ENCODE measurements around the gene VANGL1. TPM values are rescaled to one million over a fixed set of nuclear protein-coding genes. Genes with fewer than 3 reads are reported as not detected.

VANGL1 gene
- total RNA-seq, 1 donor from 2014 or later, result 15.2 TPM

DNA sequence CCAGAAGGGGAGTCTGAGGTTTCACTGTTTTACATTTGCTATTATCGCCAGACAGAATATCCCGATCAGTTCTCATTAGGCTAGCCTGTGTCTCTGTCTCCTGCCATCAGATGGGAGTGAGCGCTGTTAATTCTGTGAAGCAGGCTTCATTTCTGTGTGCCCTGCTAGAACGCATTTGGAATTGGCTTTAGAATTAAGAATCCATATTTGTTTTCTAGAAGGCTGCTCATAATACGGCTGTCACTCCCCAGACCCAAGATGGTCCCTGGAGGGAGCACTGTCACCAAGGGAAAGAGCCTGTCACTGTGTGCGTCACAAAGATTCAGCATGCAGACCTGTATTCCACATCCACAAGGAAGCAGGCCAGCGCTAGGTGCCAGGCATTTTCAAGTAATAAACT, 77.5 kb downstream of the VANGL1 start:
- Histone ChIP-seq H3K36me3 (ENCODE audit: control insufficient read depth, insufficient read depth, low read length) (no peaks in the 10 kb centered on the region), H3K27me3 (ENCODE audit: control insufficient read depth, insufficient read depth, low read length) (no peaks in the 10 kb centered on the region), H3K4me3 (ENCODE audit: low read depth, low read length) (no peak overlapping the region)
- DNase-seq (ENCODE audit: low read depth), result no peak
- TF ChIP-seq, protein P1, sequence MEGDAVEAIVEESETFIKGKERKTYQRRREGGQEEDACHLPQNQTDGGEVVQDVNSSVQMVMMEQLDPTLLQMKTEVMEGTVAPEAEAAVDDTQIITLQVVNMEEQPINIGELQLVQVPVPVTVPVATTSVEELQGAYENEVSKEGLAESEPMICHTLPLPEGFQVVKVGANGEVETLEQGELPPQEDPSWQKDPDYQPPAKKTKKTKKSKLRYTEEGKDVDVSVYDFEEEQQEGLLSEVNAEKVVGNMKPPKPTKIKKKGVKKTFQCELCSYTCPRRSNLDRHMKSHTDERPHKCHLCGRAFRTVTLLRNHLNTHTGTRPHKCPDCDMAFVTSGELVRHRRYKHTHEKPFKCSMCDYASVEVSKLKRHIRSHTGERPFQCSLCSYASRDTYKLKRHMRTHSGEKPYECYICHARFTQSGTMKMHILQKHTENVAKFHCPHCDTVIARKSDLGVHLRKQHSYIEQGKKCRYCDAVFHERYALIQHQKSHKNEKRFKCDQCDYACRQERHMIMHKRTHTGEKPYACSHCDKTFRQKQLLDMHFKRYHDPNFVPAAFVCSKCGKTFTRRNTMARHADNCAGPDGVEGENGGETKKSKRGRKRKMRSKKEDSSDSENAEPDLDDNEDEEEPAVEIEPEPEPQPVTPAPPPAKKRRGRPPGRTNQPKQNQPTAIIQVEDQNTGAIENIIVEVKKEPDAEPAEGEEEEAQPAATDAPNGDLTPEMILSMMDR (IDR thresholded peaks at IDR 0.05; ENCODE audit: insufficient read depth, low read length, poor library complexity, severe bottlenecking), result no peak

DNA sequence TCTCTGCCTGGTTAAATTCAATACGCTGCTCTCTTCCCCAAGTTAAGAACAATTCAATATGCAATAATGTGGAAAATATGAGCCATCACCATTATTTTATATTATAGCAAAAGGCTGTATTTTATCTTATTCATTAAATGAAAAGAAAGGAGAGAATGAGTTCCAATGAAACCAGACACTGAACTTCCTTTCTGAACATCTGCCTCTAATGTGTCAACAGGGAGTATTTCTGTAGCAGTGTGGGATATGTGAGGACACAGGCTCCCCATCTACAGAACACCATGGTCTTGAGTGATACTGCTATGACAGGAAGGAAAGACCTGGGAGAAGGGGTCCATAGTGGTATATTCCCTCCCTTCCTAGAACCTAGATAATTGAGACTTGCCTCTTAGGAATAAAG, 80.5 kb downstream of the VANGL1 start:
- Histone ChIP-seq H3K4me3 (ENCODE audit: low read depth, low read length) (no peak overlapping the region), H3K27me3 (ENCODE audit: control insufficient read depth, insufficient read depth, low read length) (no peaks in the 10 kb centered on the region), H3K36me3 (ENCODE audit: control insufficient read depth, insufficient read depth, low read length) (no peaks in the 10 kb centered on the region)
- DNase-seq (ENCODE audit: low read depth), result no peak
- TF ChIP-seq, protein P1 (IDR thresholded peaks at IDR 0.05; ENCODE audit: insufficient read depth, low read length, poor library complexity, severe bottlenecking), result no peak

DNA sequence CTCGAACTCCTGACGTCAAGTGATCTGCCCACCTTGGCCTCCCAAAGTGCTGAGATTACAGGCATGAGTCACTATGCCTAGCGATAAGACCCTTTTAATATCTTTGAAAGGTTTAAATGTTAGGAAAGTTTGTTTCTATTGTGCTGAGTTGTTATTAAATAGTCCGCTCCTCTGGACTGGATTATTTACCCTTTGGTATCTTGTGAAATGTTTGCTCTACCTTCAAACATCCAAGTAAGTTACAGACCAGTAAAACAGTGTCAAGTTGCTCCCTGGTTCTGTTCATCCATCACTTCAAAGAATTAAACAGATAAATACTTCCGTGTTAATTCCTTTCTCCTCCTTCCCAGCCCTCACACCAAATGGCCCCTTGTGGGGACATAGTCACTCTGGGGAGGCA, 82.0 kb downstream of the VANGL1 start:
- H3K36me3 ChIP-seq (ENCODE audit: control insufficient read depth, insufficient read depth, low read length), result no peaks in the 10 kb centered on the region
- H3K27me3 ChIP-seq (ENCODE audit: control insufficient read depth, insufficient read depth, low read length), result no peaks in the 10 kb centered on the region
- DNase-seq (ENCODE audit: low read depth), result no peak
- no peak overlapping the region for H3K4me3 ChIP-seq (ENCODE audit: low read depth, low read length)
- TF ChIP-seq, protein P1 (IDR thresholded peaks at IDR 0.05; ENCODE audit: insufficient read depth, low read length, poor library complexity, severe bottlenecking), result no peak

DNA sequence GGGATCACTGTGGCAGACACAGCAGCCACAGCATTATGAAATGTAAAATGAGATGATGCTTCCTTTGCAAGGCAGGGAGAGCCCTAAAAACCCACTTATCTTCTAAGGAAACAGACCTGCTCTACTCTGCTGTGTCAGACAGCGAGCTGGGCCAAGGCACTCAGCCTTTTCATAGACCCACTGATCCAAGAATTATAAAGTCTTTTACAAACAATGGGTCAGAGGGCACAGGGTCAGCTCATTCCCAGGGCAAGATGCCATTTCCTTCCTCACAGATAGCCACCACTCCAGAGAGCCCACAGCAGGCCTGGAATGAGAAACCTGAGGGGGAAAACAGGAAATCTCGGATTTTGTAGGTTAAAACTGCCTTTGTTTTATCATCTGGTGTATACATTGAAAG, 83.8 kb downstream of the VANGL1 start:
- TF ChIP-seq, protein P1 (IDR thresholded peaks at IDR 0.05; ENCODE audit: insufficient read depth, low read length, poor library complexity, severe bottlenecking), result no peak
- no peak for DNase-seq (ENCODE audit: low read depth)
- Histone ChIP-seq H3K4me3 (ENCODE audit: low read depth, low read length) (no peak overlapping the region), H3K36me3 (ENCODE audit: control insufficient read depth, insufficient read depth, low read length) (no peaks in the 10 kb centered on the region), H3K27me3 (ENCODE audit: control insufficient read depth, insufficient read depth, low read length) (no peaks in the 10 kb centered on the region)

DNA sequence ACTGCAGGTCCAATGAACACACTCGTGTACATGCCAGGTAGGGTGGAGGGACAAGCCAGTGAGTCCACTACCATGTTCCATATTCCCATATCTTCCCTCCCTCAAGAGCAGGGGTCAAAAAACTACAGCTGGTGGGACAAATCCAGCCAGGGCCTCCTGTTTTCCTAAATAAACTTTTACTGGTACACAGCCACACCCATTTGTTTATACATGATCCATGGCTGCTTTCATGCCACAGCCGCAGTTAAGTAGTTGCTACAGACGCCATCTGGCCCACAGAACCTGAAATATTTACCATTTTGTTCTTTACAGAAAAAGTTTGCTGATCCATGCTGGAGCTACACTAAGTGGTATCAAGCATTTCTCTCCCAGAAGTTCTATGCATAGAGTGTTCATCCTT, 84.4 kb downstream of the VANGL1 start:
- Histone ChIP-seq H3K36me3 (ENCODE audit: control insufficient read depth, insufficient read depth, low read length) (no peaks in the 10 kb centered on the region), H3K4me3 (ENCODE audit: low read depth, low read length) (no peak overlapping the region), H3K27me3 (ENCODE audit: control insufficient read depth, insufficient read depth, low read length) (no peaks in the 10 kb centered on the region)
- DNase-seq (ENCODE audit: low read depth), result no peak
- TF ChIP-seq, protein P1 (IDR thresholded peaks at IDR 0.05; ENCODE audit: insufficient read depth, low read length, poor library complexity, severe bottlenecking), result no peak

DNA sequence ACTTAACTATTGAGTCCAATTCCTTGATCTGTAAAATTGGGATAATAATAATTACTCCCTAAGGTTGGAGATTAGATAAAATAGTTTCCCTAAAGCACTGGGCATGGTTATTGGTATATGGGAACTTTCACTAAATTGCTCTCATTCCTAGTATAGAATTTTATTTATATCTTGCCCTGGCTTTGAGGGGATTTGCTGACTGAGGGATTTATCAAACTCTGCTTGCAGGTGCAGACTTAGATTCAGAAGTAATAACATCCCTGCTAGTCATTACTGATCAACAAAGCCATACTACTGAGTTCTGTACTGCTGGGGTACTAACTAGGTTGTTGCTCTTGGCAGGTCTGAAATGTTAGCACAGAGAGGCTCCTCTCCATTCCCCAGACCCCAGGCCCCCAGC, 84.8 kb downstream of the VANGL1 start:
- Histone ChIP-seq H3K27me3 (ENCODE audit: control insufficient read depth, insufficient read depth, low read length) (no peaks in the 10 kb centered on the region), H3K36me3 (ENCODE audit: control insufficient read depth, insufficient read depth, low read length) (no peaks in the 10 kb centered on the region), H3K4me3 (ENCODE audit: low read depth, low read length) (no peak overlapping the region)
- TF ChIP-seq, protein P1 (IDR thresholded peaks at IDR 0.05; ENCODE audit: insufficient read depth, low read length, poor library complexity, severe bottlenecking), result no peak
- DNase-seq (ENCODE audit: low read depth), result no peak
